Measurements from ENCODE around the gene GATAD2A. TPM values are rescaled to one million over a fixed set of nuclear protein-coding genes. Genes with fewer than 3 reads are reported as not detected.

The GATAD2A gene
- total RNA-seq, 1 donor from 2014 or later = 163 TPM

DNA sequence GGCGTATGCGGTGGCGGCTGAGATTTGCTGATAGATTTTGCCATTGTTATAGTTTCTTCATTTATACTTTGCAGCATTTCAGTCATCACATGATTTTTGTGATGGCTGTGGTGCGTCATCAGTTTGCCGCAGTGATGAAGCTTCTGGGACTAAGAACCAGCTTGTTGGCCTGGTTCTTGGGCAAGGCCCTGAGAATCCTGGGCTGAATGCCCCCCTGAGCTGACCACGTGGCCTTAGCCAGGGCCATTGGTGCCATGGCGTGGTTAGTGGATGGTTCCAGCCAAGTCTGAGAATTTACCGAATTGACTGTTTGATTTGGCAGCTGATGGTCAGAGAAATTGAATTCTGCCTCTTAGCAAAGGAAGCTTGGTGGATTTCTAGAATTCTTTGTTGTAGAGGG lies 17.8 kb downstream of the GATAD2A start:
- H3K27ac Mint-ChIP-seq (ENCODE audit: unreplicated experiment) = no peak overlapping the region
- no peak overlapping the region for H3K4me3 ChIP-seq (ENCODE audit: insufficient read depth, low read depth, low read length)
- no peak overlapping the region for H3K9ac ChIP-seq (ENCODE audit: low read length)
- H3K4me1 Mint-ChIP-seq (ENCODE audit: low read depth, unreplicated experiment) = peaks cover 30% of the 10 kb centered on the region
- H3K4me3 Mint-ChIP-seq (ENCODE audit: unreplicated experiment) = no peak overlapping the region
- FAIRE-seq (no peak), DNase-seq (ENCODE audit: low read depth) (peak; percentile 11)
- TF ChIP-seq CTCF (IDR thresholded peaks at IDR 0.05; ENCODE audit: insufficient read depth, low read depth, low read length) = no peak
- no peak for TF ChIP-seq EZH2 (IDR thresholded peaks at IDR 0.05; ENCODE audit: insufficient read depth, low read length)
- H4K20me1 ChIP-seq (ENCODE audit: insufficient read depth, low read length) = peaks cover 95% of the 10 kb centered on the region
- peaks cover 99% of the 10 kb centered on the region for H3K79me2 ChIP-seq (ENCODE audit: insufficient read depth, low read length)
- H3K36me3 Mint-ChIP-seq (ENCODE audit: low read depth, unreplicated experiment) = peaks cover 9% of the 10 kb centered on the region
- H3K4me1 ChIP-seq (ENCODE audit: insufficient read depth, low read length) = peaks cover 14% of the 10 kb centered on the region
- no peaks in the 10 kb centered on the region for H3K27me3 ChIP-seq (ENCODE audit: insufficient read depth, low read length)
- H3K27me3 Mint-ChIP-seq (ENCODE audit: low read depth, unreplicated experiment) = no peaks in the 10 kb centered on the region
- no peaks in the 10 kb centered on the region for H3K9me3 ChIP-seq (ENCODE audit: insufficient read depth, low read depth, low read length)
- H3K27ac ChIP-seq (ENCODE audit: low read depth, low read length) = no peak overlapping the region
- no peaks in the 10 kb centered on the region for H3K36me3 ChIP-seq (ENCODE audit: insufficient read depth, low read length)
- peak overlapping the region; percentile 10 for H3K4me2 ChIP-seq (ENCODE audit: low read length)
- no peaks in the 10 kb centered on the region for H3K9me3 Mint-ChIP-seq (ENCODE audit: unreplicated experiment)
- H2AFZ ChIP-seq (ENCODE audit: low read depth, low read length) = no peak overlapping the region

- Histone ChIP-seq H3K27me3 (ENCODE audit: insufficient read depth, low read length) (no peaks in the 10 kb centered on the region), H3K27ac (ENCODE audit: low read depth, low read length) (no peak overlapping the region), H3K36me3 (ENCODE audit: insufficient read depth, low read length) (no peaks in the 10 kb centered on the region), H4K20me1 (ENCODE audit: insufficient read depth, low read length) (peaks cover 99% of the 10 kb centered on the region), H2AFZ (ENCODE audit: low read depth, low read length) (no peak overlapping the region), H3K4me3 (ENCODE audit: insufficient read depth, low read depth, low read length) (no peak overlapping the region), H3K79me2 (ENCODE audit: insufficient read depth, low read length) (peaks cover 99% of the 10 kb centered on the region), H3K4me2 (ENCODE audit: low read length) (no peak overlapping the region), H3K9me3 (ENCODE audit: insufficient read depth, low read depth, low read length) (no peaks in the 10 kb centered on the region), H3K9ac (ENCODE audit: low read length) (no peak overlapping the region), H3K4me1 (ENCODE audit: insufficient read depth, low read length) (peaks cover 14% of the 10 kb centered on the region)
- peaks cover 23% of the 10 kb centered on the region for H3K4me1 Mint-ChIP-seq (ENCODE audit: low read depth, unreplicated experiment)
- no peaks in the 10 kb centered on the region for H3K27me3 Mint-ChIP-seq (ENCODE audit: low read depth, unreplicated experiment)
- no peak for TF ChIP-seq CTCF (IDR thresholded peaks at IDR 0.05; ENCODE audit: insufficient read depth, low read depth, low read length)
- TF ChIP-seq EZH2 (IDR thresholded peaks at IDR 0.05; ENCODE audit: insufficient read depth, low read length) = no peak
- no peak overlapping the region for H3K27ac Mint-ChIP-seq (ENCODE audit: unreplicated experiment)
- H3K9me3 Mint-ChIP-seq (ENCODE audit: unreplicated experiment) = no peaks in the 10 kb centered on the region
- peaks cover 9% of the 10 kb centered on the region for H3K36me3 Mint-ChIP-seq (ENCODE audit: low read depth, unreplicated experiment)
- H3K4me3 Mint-ChIP-seq (ENCODE audit: unreplicated experiment) = no peak overlapping the region
- DNase-seq (ENCODE audit: low read depth) = no peak
- FAIRE-seq = no peak
These were observed 19.8 kb downstream of the GATAD2A start for GRCh38 chr19:19425170-19425875.

DNA sequence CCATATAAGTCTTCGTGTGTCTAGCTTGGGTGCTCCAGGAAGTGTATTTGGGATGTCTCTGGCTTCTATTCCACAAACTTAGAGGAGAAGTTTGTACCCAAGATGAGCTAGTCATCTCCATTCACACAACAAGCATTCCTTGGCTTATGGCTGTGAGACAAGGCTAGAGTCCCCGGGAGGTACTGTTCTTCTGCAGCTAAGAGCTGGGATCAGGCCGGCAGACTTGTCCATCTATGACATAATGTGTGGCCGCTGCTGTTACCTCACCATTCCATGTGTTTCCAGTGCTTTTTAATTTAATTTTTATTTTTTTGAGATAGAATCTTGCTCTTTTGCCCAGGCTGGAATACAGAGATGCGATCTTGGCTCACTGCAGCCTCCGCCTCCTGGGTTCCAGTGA lies 20.7 kb downstream of the GATAD2A start:
- H3K27ac ChIP-seq (ENCODE audit: low read depth, low read length) = no peak overlapping the region
- H2AFZ ChIP-seq (ENCODE audit: low read depth, low read length) = no peak overlapping the region
- H3K4me2 ChIP-seq (ENCODE audit: low read length) = no peak overlapping the region
- Mint-ChIP-seq H3K4me1 (ENCODE audit: low read depth, unreplicated experiment) (peaks cover 23% of the 10 kb centered on the region), H3K9me3 (ENCODE audit: unreplicated experiment) (no peaks in the 10 kb centered on the region), H3K36me3 (ENCODE audit: low read depth, unreplicated experiment) (peaks cover 5% of the 10 kb centered on the region), H3K27ac (ENCODE audit: unreplicated experiment) (peak overlapping the region; percentile 34), H3K27me3 (ENCODE audit: low read depth, unreplicated experiment) (no peaks in the 10 kb centered on the region), H3K4me3 (ENCODE audit: unreplicated experiment) (no peak overlapping the region)
- H3K27me3 ChIP-seq (ENCODE audit: insufficient read depth, low read length) = no peaks in the 10 kb centered on the region
- H3K36me3 ChIP-seq (ENCODE audit: insufficient read depth, low read length) = no peaks in the 10 kb centered on the region
- H3K9ac ChIP-seq (ENCODE audit: low read length) = no peak overlapping the region
- peaks cover 99% of the 10 kb centered on the region for H3K79me2 ChIP-seq (ENCODE audit: insufficient read depth, low read length)
- TF ChIP-seq CTCF (IDR thresholded peaks at IDR 0.05; ENCODE audit: insufficient read depth, low read depth, low read length) (no peak), EZH2 (IDR thresholded peaks at IDR 0.05; ENCODE audit: insufficient read depth, low read length) (no peak)
- peaks cover 9% of the 10 kb centered on the region for H3K4me1 ChIP-seq (ENCODE audit: insufficient read depth, low read length)
- no peak overlapping the region for H3K4me3 ChIP-seq (ENCODE audit: insufficient read depth, low read depth, low read length)
- no peaks in the 10 kb centered on the region for H3K9me3 ChIP-seq (ENCODE audit: insufficient read depth, low read depth, low read length)
- DNase-seq (ENCODE audit: low read depth) = no peak
- H4K20me1 ChIP-seq (ENCODE audit: insufficient read depth, low read length) = peaks cover 99% of the 10 kb centered on the region
- FAIRE-seq = no peak

Measured in astrocyte (in vitro differentiated cells and primary cell).